ENCODE measurements around the gene RTEL1.

Gene RTEL1

DNA sequence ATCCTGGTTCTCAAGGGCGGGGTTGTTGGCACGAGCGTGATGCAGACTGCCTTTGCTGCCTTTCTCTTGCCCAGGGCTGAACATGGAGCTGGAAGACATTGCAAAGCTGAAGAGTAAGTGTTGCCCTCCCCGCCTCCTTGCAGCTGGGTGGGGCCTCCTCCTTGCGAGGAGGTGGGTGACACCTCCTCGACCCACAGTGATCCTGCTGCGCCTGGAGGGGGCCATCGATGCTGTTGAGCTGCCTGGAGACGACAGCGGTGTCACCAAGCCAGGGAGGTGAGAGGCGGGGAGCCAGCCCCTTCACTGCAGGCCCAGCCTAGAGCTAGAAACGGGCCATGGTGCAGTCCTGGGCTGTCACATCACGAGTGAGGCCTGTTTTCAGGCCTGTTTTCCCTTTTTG lies 20.0 kb downstream of the RTEL1 start:
- TF ChIP-seq, protein P1, sequence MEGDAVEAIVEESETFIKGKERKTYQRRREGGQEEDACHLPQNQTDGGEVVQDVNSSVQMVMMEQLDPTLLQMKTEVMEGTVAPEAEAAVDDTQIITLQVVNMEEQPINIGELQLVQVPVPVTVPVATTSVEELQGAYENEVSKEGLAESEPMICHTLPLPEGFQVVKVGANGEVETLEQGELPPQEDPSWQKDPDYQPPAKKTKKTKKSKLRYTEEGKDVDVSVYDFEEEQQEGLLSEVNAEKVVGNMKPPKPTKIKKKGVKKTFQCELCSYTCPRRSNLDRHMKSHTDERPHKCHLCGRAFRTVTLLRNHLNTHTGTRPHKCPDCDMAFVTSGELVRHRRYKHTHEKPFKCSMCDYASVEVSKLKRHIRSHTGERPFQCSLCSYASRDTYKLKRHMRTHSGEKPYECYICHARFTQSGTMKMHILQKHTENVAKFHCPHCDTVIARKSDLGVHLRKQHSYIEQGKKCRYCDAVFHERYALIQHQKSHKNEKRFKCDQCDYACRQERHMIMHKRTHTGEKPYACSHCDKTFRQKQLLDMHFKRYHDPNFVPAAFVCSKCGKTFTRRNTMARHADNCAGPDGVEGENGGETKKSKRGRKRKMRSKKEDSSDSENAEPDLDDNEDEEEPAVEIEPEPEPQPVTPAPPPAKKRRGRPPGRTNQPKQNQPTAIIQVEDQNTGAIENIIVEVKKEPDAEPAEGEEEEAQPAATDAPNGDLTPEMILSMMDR (IDR thresholded peaks at IDR 0.05; ENCODE audit: low read depth, low read length) = no peak
- no peak for DNase-seq
- Histone ChIP-seq H3K9me3 (no peaks in the 10 kb centered on the region), H3K36me3 (peaks cover 39% of the 10 kb centered on the region), H3K4me3 (ENCODE audit: low read depth, low read length) (no peak overlapping the region), H3K27me3 (no peaks in the 10 kb centered on the region), H3K4me1 (no peaks in the 10 kb centered on the region)

DNA sequence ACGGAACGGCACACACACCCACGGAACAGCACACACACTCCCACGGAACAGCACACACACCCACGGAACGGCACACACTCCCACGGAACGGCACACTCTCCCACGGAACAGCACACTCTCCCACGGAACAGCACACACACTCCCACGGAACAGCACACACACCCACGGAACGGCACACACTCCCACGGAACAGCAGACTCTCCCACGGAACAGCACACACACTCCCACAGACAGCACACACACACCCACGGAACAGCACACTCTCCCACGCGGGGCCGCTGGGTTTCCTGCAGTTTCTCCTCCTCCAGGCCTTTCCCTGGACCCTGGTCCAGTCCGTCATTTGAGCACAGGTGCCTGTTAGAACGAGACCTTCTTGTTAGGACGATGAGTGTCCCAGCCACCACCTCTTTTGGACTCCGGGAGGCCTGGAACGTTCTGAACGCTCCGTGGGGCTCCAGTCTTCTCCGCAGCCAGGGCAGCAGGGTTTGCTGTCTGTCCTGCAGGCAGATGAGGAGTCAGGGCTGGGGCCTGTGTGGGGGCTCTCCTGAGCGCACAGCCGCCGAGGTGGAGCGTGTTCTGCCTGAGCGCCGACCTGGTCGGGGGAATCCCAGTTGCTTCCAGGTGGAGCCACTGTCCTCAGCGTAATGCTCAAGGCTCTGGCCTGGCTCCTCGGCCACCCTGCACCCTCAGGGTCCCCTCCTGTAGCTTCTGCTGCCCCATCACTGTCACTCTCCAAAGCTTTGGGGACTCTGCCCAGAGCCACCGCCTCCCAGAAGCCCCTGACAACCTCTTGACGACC lies 20.8 kb downstream of the RTEL1 start:
- no peaks in the 10 kb centered on the region for H3K9me3 ChIP-seq
- H3K4me1 ChIP-seq = no peaks in the 10 kb centered on the region
- TF ChIP-seq, protein P1 (IDR thresholded peaks at IDR 0.05; ENCODE audit: low read depth, low read length) = no peak
- no peak for DNase-seq
- no peak overlapping the region for H3K4me3 ChIP-seq (ENCODE audit: low read depth, low read length)
- H3K36me3 ChIP-seq = peaks cover 37% of the 10 kb centered on the region
- no peaks in the 10 kb centered on the region for H3K27me3 ChIP-seq

DNA sequence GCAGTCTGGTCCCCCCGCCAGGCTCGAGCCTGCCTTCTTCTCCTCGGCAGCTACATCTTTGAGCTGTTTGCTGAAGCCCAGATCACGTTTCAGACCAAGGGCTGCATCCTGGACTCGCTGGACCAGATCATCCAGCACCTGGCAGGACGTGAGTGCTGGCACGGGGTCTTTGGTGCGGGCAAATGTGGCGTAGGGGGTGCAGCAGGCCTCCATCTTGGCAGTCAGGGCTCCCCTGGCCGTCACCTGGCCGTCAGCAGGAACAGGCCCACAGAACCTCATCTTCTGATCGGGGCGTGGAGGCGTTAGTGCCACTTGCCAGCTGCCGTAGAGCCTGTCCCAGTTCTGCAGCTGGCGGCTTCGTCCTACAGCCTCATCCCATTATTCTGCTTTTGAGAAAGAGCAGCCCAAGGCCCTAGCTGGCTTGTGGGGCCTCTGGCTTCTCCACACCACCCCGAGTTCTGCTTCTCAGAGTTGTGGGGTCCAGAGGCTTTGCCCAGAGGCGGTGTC lies 21.7 kb downstream of the RTEL1 start:
- no peaks in the 10 kb centered on the region for H3K9me3 ChIP-seq
- peaks cover 29% of the 10 kb centered on the region for H3K36me3 ChIP-seq
- DNase-seq = no peak
- no peaks in the 10 kb centered on the region for H3K27me3 ChIP-seq
- no peak overlapping the region for H3K4me3 ChIP-seq (ENCODE audit: low read depth, low read length)
- TF ChIP-seq, protein P1 (IDR thresholded peaks at IDR 0.05; ENCODE audit: low read depth, low read length) = no peak
- no peaks in the 10 kb centered on the region for H3K4me1 ChIP-seq

DNA sequence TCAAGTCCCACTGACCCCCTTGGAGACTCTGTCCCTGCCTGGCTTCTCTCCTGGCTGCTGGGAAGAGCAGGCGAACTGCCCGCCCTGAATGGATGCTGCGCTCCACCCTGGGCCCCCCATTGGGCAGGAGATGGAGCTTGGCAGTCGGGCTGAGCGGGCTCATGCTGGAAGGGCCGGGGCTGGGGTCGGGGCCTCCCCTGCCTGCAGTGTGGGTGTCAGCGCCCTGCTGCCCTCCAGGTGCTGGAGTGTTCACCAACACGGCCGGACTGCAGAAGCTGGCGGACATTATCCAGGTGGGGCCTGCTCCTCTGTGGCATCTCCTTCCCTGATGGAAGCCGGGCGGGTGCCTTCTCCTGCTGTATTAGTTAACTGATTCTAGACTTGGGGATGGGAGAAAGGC lies 22.3 kb downstream of the RTEL1 start:
- H3K4me1 ChIP-seq = no peaks in the 10 kb centered on the region
- TF ChIP-seq, protein P1 (IDR thresholded peaks at IDR 0.05; ENCODE audit: low read depth, low read length) = no peak

DNA sequence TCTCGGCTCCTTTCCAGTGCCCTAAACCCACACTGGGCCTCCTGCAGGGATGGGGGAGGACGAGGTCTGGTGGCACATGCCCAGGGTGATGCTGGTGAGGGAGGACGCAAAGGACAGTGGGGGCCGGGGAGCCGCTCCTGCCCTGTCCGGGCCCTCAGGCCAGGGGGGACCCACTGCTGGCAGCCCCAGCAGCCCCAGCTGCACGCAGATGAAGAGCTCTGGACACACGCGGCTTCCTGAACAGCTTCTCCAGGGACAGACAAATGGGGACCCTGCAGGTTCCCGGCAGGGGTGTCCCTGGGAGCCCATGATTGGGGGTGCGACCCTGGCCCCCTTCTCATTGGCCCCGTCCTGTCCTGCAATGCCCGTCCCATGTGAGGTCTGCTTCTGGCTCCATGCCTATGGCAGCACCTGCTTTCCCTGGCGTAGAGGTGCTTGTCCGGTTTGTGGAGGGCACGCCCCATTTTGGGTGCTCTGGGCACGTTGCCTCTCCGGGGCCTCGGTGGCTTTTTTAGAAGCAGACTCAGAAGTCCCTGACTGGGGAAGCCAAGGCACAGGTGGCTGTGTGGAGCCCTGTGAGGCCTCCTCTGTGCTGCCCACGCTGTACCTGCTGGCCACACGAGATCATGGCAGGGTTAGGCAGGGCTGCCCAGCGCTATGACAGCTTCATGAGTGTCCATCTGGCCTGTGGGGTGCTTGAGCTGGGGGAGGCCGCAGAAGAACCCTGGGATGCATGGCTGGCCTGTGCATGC lies 22.9 kb downstream of the RTEL1 start:
- Histone ChIP-seq H3K27me3 (no peaks in the 10 kb centered on the region), H3K4me3 (ENCODE audit: low read depth, low read length) (no peak overlapping the region), H3K36me3 (peaks cover 28% of the 10 kb centered on the region), H3K4me1 (no peaks in the 10 kb centered on the region), H3K9me3 (no peaks in the 10 kb centered on the region)
- no peak for DNase-seq
- TF ChIP-seq, protein P1 (IDR thresholded peaks at IDR 0.05; ENCODE audit: low read depth, low read length) = no peak

More for the DNA sequence above, 22.3 kb downstream of the RTEL1 start:
- Histone ChIP-seq H3K9me3 (no peaks in the 10 kb centered on the region), H3K36me3 (peaks cover 28% of the 10 kb centered on the region), H3K4me3 (ENCODE audit: low read depth, low read length) (no peak overlapping the region), H3K27me3 (no peaks in the 10 kb centered on the region)
- no peak for DNase-seq
